HEK293 (cell line): ENCODE measurements around the gene KCTD19.

ENCODE experiments used
- CTCF ChIA-PET: fragments of 350-600 bp; formaldehyde crosslinking; extraction: SDS; loops from one replicate; lab custom pipeline; 2021; ENCODE audit warnings: antibody characterized with exemption; lab: Yijun Ruan, JAX
- POLR2A ChIA-PET: fragments of 300-600 bp; formaldehyde crosslinking; extraction: SDS; loops from one replicate; lab custom pipeline; 2020; ENCODE audit warnings: antibody characterized with exemption, inconsistent platforms; lab: Yijun Ruan, JAX
- H3K27ac ChIP-seq: fragments of 200-500 bp; sonication (Bioruptor generic); 2 replicates; pipeline ENCODE4 v1.5.1; 2014; ENCODE audit warnings: low read depth, low read length, control low read depth, inconsistent platforms; ENCODE audit errors: extremely low read depth
- H3K36me3 ChIP-seq, 2 experiments: fragments of 200-500 bp in 1 of 2; sonication (Bioruptor generic) in 1 of 2; 1 replicate in 1 of 2; 2 replicates in 1 of 2; pipeline ENCODE4 v1.5.1; 2014 to 2017; ENCODE audit warnings: inconsistent platforms in 2 of 2, low read length in 2 of 2; ENCODE audit not compliant: control insufficient read depth in 2 of 2, insufficient read depth in 1 of 2
- H3K4me1 ChIP-seq: fragments of 200-500 bp; sonication (Bioruptor generic); 2 replicates; pipeline ENCODE4 v1.5.1; 2014; ENCODE audit warnings: mild to moderate bottlenecking, low read length, inconsistent platforms; ENCODE audit not compliant: control insufficient read depth, insufficient read depth
- H3K4me3 ChIP-seq: 2 replicates; pipeline ENCODE4 v1.5.1; 2011; ENCODE audit warnings: low read depth, mild to moderate bottlenecking, control low read depth, low read length, moderate library complexity
- H3K9me3 ChIP-seq: fragments of 200-500 bp; sonication (Bioruptor generic); 2 replicates; pipeline ENCODE4 v1.5.1; 2014; ENCODE audit warnings: low read depth, low read length, inconsistent platforms; ENCODE audit not compliant: control insufficient read depth, insufficient read depth
- GLI4 ChIP-seq: fragments of 450-650 bp; formaldehyde crosslinking; IDR thresholded peaks from 2 replicates; pipeline ENCODE4 v1.5.1; 2016; ENCODE audit warnings: missing biosample characterization, missing genetic modification characterization
- HOXA7 ChIP-seq: sonication (generic); formaldehyde crosslinking; IDR thresholded peaks from 2 replicates; pipeline ENCODE4 v1.8.1; 2022; ENCODE audit warnings: missing genetic modification reagents, borderline replicate concordance
- KLF16 ChIP-seq: fragments of 450-650 bp; formaldehyde crosslinking; IDR thresholded peaks from 2 replicates; pipeline ENCODE4 v1.5.1; 2017; ENCODE audit warnings: missing biosample characterization, missing genetic modification characterization
- PRDM1 ChIP-seq: fragments of 450-650 bp; formaldehyde crosslinking; IDR thresholded peaks from 2 replicates; pipeline ENCODE4; 2016; ENCODE audit warnings: missing biosample characterization, missing genetic modification characterization
- ZBTB17 ChIP-seq: fragments of 450-650 bp; formaldehyde crosslinking; IDR thresholded peaks from 2 replicates; pipeline ENCODE4 v1.5.1; 2016; ENCODE audit warnings: missing biosample characterization, missing genetic modification characterization
- ZBTB21 ChIP-seq: fragments of 450-650 bp; formaldehyde crosslinking; IDR thresholded peaks from 2 replicates; pipeline ENCODE4 v1.5.1; 2017; ENCODE audit warnings: missing biosample characterization, missing genetic modification characterization
- ZFHX2 ChIP-seq: fragments of 450-650 bp; formaldehyde crosslinking; conservative IDR thresholded peaks from 2 replicates; pipeline ENCODE4 v1.5.1; 2016; ENCODE audit warnings: missing biosample characterization, missing genetic modification characterization
- ZNF169 ChIP-seq: fragments of 450-650 bp; formaldehyde crosslinking; IDR thresholded peaks from 2 replicates; pipeline ENCODE4 v1.5.1; 2016; ENCODE audit warnings: missing biosample characterization, missing genetic modification characterization
- ZNF214 ChIP-seq: fragments of 450-650 bp; formaldehyde crosslinking; IDR thresholded peaks from 2 replicates; pipeline ENCODE4 v1.5.1; 2017; ENCODE audit warnings: missing biosample characterization, mild to moderate bottlenecking, missing genetic modification characterization, borderline replicate concordance
- ZNF266 ChIP-seq: fragments of 450-650 bp; formaldehyde crosslinking; IDR thresholded peaks from 2 replicates; pipeline ENCODE4 v1.5.1; 2016; ENCODE audit warnings: missing biosample characterization, missing genetic modification characterization, low read depth
- ZNF302 ChIP-seq: fragments of 450-650 bp; formaldehyde crosslinking; IDR thresholded peaks from 2 replicates; pipeline ENCODE4 v1.5.1; 2016; ENCODE audit warnings: missing biosample characterization, missing genetic modification characterization, low read depth
- ZNF335 ChIP-seq: fragments of 450-650 bp; formaldehyde crosslinking; conservative IDR thresholded peaks from 2 replicates; pipeline ENCODE4 v1.5.1; 2016; ENCODE audit warnings: missing biosample characterization, missing genetic modification characterization
- ZNF394 ChIP-seq: fragments of 450-650 bp; formaldehyde crosslinking; IDR thresholded peaks from 2 replicates; pipeline ENCODE4 v1.5.1; 2016; ENCODE audit warnings: missing biosample characterization, missing genetic modification characterization, mild to moderate bottlenecking, moderate library complexity, borderline replicate concordance
- ZNF610 ChIP-seq: fragments of 450-650 bp; formaldehyde crosslinking; IDR thresholded peaks from 2 replicates; pipeline ENCODE4 v1.5.1; 2016; ENCODE audit warnings: missing biosample characterization, missing genetic modification characterization, borderline replicate concordance
- TF ChIP-seq, protein P1 (sequence below): fragments of 450-650 bp; formaldehyde crosslinking; IDR thresholded peaks from 2 replicates; pipeline ENCODE4 v1.5.1; 2016; ENCODE audit warnings: missing biosample characterization, missing genetic modification characterization, low read depth
- TF ChIP-seq, protein P2 (sequence below): fragments of 450-650 bp; formaldehyde crosslinking; IDR thresholded peaks from 2 replicates; pipeline ENCODE4 v1.5.1; 2016; ENCODE audit warnings: missing biosample characterization, missing genetic modification characterization
- TF ChIP-seq, protein P3 (sequence below): fragments of 450-650 bp; formaldehyde crosslinking; conservative IDR thresholded peaks from 2 replicates; pipeline ENCODE4 v1.5.1; 2016; ENCODE audit warnings: low read depth, missing biosample characterization, missing genetic modification characterization
- TF ChIP-seq, protein P4 (sequence below): fragments of 450-650 bp; formaldehyde crosslinking; IDR thresholded peaks from 2 replicates; pipeline ENCODE4 v1.5.1; 2017; ENCODE audit warnings: missing biosample characterization, missing genetic modification characterization

The KCTD19 gene

DNA sequence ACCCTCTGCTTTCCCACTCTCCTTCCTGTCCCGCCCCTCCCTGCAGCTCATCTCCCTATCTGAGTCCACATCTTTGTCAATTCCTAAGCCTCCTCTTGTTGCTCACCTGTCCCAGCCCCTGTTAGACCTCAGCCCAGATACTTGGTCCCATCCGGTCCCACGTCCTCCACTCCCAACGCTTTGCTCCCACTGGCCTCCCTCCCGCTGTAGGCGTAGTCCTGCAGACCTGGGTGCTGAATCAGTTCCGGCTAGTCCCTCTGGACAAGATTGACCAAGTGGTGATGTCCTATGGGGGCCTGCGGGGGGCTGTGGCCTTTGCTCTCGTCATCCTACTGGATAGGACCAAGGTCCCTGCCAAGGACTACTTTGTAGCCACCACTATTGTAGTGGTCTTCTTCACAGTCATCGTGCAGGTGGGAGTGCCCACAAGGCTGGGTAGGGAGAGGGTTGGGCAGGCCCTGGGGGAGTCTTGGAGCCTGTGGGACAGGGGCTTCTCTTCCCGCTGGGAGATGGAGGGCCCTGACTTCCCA is 69.8 kb downstream of the KCTD19 start:
- ChIA-PET POLR2A (interaction anchor here (0.6 kb wide), 1 partner anchor 374 kb away, joined by 7 read pairs; no protein-coding TSS in a partner anchor), CTCF (interaction anchor here (2.7 kb wide), 1 partner anchor 28 kb away, joined by 12 read pairs; no protein-coding TSS in a partner anchor)
- H3K9me3 ChIP-seq = no peaks in the 10 kb centered on the region
- no peak overlapping the region for H3K27ac ChIP-seq
- no peaks in the 10 kb centered on the region for H3K4me1 ChIP-seq
- H3K36me3 ChIP-seq = peaks cover 0 to 19% of the 10 kb centered on the region in 2 experiments; a peak in 1 of 3 replicates
- TF ChIP-seq, protein P1, sequence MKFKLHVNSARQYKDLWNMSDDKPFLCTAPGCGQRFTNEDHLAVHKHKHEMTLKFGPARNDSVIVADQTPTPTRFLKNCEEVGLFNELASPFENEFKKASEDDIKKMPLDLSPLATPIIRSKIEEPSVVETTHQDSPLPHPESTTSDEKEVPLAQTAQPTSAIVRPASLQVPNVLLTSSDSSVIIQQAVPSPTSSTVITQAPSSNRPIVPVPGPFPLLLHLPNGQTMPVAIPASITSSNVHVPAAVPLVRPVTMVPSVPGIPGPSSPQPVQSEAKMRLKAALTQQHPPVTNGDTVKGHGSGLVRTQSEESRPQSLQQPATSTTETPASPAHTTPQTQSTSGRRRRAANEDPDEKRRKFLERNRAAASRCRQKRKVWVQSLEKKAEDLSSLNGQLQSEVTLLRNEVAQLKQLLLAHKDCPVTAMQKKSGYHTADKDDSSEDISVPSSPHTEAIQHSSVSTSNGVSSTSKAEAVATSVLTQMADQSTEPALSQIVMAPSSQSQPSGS = no peak
- TF ChIP-seq KLF16 (tag by site-specific recombination) (no peak), ZNF169 (no peak), GLI4 (tag by site-specific recombination) (no peak), ZNF302 (tag by site-specific recombination) (no peak), ZNF610 (no peak), ZNF335 (tag by site-specific recombination) (no peak), ZNF214 (tag by site-specific recombination) (no peak), ZNF266 (tag by site-specific recombination) (no peak), ZBTB21 (tag by site-specific recombination) (no peak), ZBTB17 (tag by site-specific recombination) (no peak), PRDM1 (tag by site-specific recombination) (no peak), HOXA7 (CRISPR knock-in tag) (no peak), ZNF394 (no peak), ZFHX2 (tag by site-specific recombination) (no peak)
- TF ChIP-seq, protein P2, sequence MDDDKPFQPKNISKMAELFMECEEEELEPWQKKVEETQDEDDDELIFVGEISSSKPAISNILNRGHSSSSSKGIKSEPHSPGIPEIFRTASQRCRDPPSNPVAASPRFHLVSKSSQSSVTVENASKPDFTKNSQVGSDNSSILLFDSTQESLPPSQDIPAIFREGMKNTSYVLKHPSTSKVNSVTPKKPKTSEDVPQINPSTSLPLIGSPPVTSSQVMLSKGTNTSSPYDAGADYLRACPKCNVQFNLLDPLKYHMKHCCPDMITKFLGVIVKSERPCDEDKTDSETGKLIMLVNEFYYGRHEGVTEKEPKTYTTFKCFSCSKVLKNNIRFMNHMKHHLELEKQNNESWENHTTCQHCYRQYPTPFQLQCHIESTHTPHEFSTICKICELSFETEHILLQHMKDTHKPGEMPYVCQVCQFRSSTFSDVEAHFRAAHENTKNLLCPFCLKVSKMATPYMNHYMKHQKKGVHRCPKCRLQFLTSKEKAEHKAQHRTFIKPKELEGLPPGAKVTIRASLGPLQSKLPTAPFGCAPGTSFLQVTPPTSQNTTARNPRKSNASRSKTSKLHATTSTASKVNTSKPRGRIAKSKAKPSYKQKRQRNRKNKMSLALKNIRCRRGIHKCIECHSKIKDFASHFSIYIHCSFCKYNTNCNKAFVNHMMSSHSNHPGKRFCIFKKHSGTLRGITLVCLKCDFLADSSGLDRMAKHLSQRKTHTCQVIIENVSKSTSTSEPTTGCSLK = no peak
- TF ChIP-seq, protein P3, sequence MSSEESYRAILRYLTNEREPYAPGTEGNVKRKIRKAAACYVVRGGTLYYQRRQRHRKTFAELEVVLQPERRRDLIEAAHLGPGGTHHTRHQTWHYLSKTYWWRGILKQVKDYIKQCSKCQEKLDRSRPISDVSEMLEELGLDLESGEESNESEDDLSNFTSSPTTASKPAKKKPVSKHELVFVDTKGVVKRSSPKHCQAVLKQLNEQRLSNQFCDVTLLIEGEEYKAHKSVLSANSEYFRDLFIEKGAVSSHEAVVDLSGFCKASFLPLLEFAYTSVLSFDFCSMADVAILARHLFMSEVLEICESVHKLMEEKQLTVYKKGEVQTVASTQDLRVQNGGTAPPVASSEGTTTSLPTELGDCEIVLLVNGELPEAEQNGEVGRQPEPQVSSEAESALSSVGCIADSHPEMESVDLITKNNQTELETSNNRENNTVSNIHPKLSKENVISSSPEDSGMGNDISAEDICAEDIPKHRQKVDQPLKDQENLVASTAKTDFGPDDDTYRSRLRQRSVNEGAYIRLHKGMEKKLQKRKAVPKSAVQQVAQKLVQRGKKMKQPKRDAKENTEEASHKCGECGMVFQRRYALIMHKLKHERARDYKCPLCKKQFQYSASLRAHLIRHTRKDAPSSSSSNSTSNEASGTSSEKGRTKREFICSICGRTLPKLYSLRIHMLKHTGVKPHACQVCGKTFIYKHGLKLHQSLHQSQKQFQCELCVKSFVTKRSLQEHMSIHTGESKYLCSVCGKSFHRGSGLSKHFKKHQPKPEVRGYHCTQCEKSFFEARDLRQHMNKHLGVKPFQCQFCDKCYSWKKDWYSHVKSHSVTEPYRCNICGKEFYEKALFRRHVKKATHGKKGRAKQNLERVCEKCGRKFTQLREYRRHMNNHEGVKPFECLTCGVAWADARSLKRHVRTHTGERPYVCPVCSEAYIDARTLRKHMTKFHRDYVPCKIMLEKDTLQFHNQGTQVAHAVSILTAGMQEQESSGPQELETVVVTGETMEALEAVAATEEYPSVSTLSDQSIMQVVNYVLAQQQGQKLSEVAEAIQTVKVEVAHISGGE (tag by site-specific recombination) = no peak
- TF ChIP-seq, protein P4, sequence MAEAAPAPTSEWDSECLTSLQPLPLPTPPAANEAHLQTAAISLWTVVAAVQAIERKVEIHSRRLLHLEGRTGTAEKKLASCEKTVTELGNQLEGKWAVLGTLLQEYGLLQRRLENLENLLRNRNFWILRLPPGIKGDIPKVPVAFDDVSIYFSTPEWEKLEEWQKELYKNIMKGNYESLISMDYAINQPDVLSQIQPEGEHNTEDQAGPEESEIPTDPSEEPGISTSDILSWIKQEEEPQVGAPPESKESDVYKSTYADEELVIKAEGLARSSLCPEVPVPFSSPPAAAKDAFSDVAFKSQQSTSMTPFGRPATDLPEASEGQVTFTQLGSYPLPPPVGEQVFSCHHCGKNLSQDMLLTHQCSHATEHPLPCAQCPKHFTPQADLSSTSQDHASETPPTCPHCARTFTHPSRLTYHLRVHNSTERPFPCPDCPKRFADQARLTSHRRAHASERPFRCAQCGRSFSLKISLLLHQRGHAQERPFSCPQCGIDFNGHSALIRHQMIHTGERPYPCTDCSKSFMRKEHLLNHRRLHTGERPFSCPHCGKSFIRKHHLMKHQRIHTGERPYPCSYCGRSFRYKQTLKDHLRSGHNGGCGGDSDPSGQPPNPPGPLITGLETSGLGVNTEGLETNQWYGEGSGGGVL = no peak
- H3K4me3 ChIP-seq = no peak overlapping the region
